HFF-Myc (cell line): Measurements from ENCODE around the gene SEMA7A.

Experiments
- DNase-seq: peaks from one replicate; pipeline ENCODE4 v3.0.0-alpha.2; 2011; ENCODE audit warnings: low read depth; ENCODE audit errors: extremely low read depth
- H3K4me3 ChIP-seq: replicated peaks from 2 replicates; pipeline ENCODE4 v1.5.1; 2011; ENCODE audit warnings: low read depth, mild to moderate bottlenecking, control low read depth, low read length
- CTCF ChIP-seq: IDR thresholded peaks from 2 replicates; pipeline ENCODE4 v1.5.1; 2012; ENCODE audit warnings: mild to moderate bottlenecking, low read depth, low read length, control low read depth; ENCODE audit errors: missing control alignments

The SEMA7A gene

GRCh38 chr15:74442063-74442462 is 8.3 kb upstream of the SEMA7A start:
- TF ChIP-seq CTCF = no peak
- DNase-seq = no peak

GRCh38 chr15:74441248-74441941 is 7.6 kb upstream of the SEMA7A start:
- H3K4me3 ChIP-seq = no peak overlapping the region
- no peak for DNase-seq

More at GRCh38 chr15:74442063-74442462, 8.3 kb upstream of the SEMA7A start:
- H3K4me3 ChIP-seq = no peak overlapping the region

GRCh38 chr15:74438721-74439316 is 5.1 kb upstream of the SEMA7A start:
- H3K4me3 ChIP-seq = no peak overlapping the region
- no peak for DNase-seq
- peak; percentile 96 for TF ChIP-seq CTCF

More at GRCh38 chr15:74441248-74441941, 7.6 kb upstream of the SEMA7A start:
- TF ChIP-seq CTCF = no peak

- H3K4me3 ChIP-seq = no peak overlapping the region
- no peak for TF ChIP-seq CTCF
- no peak for DNase-seq
These were observed 4.4 kb upstream of the SEMA7A start for GRCh38 chr15:74438206-74438605.

GRCh38 chr15:74434263-74435136 is 742 bp upstream of the SEMA7A start:
- H3K4me3 ChIP-seq = peak overlapping the region; percentile 71
- no peak for DNase-seq
- TF ChIP-seq CTCF = no peak

GRCh38 chr15:74432968-74433591 is 678 bp downstream of the SEMA7A start:
- no peak for DNase-seq
- no peak for TF ChIP-seq CTCF
- H3K4me3 ChIP-seq = peak overlapping the region; percentile 71
